Uterus (tissue), 2 donors: ENCODE data around the gene THRAP3.

ENCODE experiments used
- POLR2A ChIP-seq, 2 donors: fragments of 450-650 bp; IDR thresholded peaks; one replicate each; pipeline ENCODE4 v1.6.1; 2016; ENCODE audit warnings: antibody characterized with exemption in 2 of 2, mild to moderate bottlenecking in 1 of 2, moderate library complexity in 1 of 2
- TF ChIP-seq, protein P1 (sequence below), 4 experiments: fragments of 200-600 bp in 2 of 4; fragments of 450-650 bp in 2 of 4; sonication (generic) in 2 of 4; IDR thresholded peaks; one replicate each; pipeline ENCODE4 v1.5.1; 2016 to 2019; ENCODE audit warnings: antibody characterized with exemption in 4 of 4, mild to moderate bottlenecking in 2 of 4, moderate library complexity in 1 of 4

DNA sequence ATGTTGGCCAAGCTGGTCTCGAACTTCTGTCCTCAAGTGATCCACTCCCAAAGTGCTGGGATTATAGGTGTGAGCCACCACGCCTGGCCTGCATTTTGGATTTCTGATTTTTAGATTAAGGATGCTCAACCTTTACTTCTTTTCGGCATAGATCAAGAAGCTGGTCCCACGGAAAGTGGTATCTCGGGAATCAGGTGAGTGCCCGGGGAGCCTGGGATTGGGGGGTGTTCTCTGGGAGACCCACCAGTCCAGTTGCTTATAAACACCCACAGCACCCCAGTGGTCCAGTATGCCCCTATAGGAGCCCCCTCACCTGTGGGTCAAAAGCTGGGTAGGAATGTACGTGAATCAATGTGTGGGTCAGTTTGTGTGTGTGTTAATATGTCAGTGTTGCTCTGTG, 85.2 kb downstream of the THRAP3 start:
- TF ChIP-seq, protein P1, sequence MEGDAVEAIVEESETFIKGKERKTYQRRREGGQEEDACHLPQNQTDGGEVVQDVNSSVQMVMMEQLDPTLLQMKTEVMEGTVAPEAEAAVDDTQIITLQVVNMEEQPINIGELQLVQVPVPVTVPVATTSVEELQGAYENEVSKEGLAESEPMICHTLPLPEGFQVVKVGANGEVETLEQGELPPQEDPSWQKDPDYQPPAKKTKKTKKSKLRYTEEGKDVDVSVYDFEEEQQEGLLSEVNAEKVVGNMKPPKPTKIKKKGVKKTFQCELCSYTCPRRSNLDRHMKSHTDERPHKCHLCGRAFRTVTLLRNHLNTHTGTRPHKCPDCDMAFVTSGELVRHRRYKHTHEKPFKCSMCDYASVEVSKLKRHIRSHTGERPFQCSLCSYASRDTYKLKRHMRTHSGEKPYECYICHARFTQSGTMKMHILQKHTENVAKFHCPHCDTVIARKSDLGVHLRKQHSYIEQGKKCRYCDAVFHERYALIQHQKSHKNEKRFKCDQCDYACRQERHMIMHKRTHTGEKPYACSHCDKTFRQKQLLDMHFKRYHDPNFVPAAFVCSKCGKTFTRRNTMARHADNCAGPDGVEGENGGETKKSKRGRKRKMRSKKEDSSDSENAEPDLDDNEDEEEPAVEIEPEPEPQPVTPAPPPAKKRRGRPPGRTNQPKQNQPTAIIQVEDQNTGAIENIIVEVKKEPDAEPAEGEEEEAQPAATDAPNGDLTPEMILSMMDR (IDR thresholded peaks at IDR 0.05) = no peak
- no peak for TF ChIP-seq POLR2A (IDR thresholded peaks at IDR 0.05)
